Brain microvascular endothelial cell (primary cell): ENCODE measurements around the gene SMC2.

Experiments
- DNase-seq: peaks from one replicate; pipeline ENCODE4 v3.0.0-alpha.2; 2020
- H3K27ac ChIP-seq: fragments of 250-450 bp; sonication (Bioruptor Pico); 2 replicates; pipeline ENCODE4 v1.5.1; 2020; ENCODE audit warnings: mild to moderate bottlenecking, moderate library complexity
- H3K27me3 ChIP-seq: fragments of 250-450 bp; sonication (Bioruptor Pico); replicated peaks from 2 replicates; pipeline ENCODE4 v1.5.1; 2020; ENCODE audit warnings: mild to moderate bottlenecking
- H3K36me3 ChIP-seq: fragments of 250-450 bp; sonication (Bioruptor Pico); replicated peaks from 2 replicates; pipeline ENCODE4 v1.5.1; 2020; ENCODE audit warnings: mild to moderate bottlenecking
- H3K4me3 ChIP-seq: 2 replicates; pipeline ENCODE4 v1.5.1; 2011; ENCODE audit warnings: low read depth, mild to moderate bottlenecking, control low read depth, low read length, moderate library complexity
- CTCF ChIP-seq: IDR thresholded peaks from 2 replicates; pipeline ENCODE4 v1.5.1; 2011; ENCODE audit warnings: low read depth, mild to moderate bottlenecking, moderate library complexity, low read length, control low read depth, inconsistent platforms; ENCODE audit errors: missing control alignments
- in situ Hi-C: cut with HindIII; loops from 2 replicates; pipeline ENCODE4 v1.10.0; 2017; ENCODE audit warnings: low sequenced_read_pairs, low pct_ligation_motif_present

SMC2 gene

GRCh38 chr9:104093647-104094533 lies at the start of gene SMC2:
Gene SMC2 (plus strand): TSS chr9:104094309. CDS start chr9:104095385, 1,076 bp downstream.
- in situ Hi-C loops: no loop called here
- no peak for TF ChIP-seq CTCF
- H3K27ac ChIP-seq: peak within 1 kb of the TSS; percentile 99
- H3K27me3 ChIP-seq: no peaks in the 10 kb centered on the region
- DNase-seq: peak; percentile 93
- H3K36me3 ChIP-seq: no peaks in the 10 kb centered on the region
- H3K4me3 ChIP-seq: peak within 1 kb of the TSS; percentile 80

- H3K4me3 ChIP-seq: no peak overlapping the region
- in situ Hi-C loops: no loop called here
- H3K27me3 ChIP-seq: no peaks in the 10 kb centered on the region
- no peak for TF ChIP-seq CTCF
- H3K27ac ChIP-seq: no peak overlapping the region
- DNase-seq: no peak
- no peaks in the 10 kb centered on the region for H3K36me3 ChIP-seq
Measured at GRCh38 chr9:104068546-104068945, 25.6 kb upstream of the SMC2 start.

GRCh38 chr9:104069288-104069687 lies 24.8 kb upstream of the SMC2 start:
- TF ChIP-seq CTCF: no peak
- no peak for DNase-seq
- H3K4me3 ChIP-seq: no peak overlapping the region
- H3K36me3 ChIP-seq: no peaks in the 10 kb centered on the region
- in situ Hi-C loops: no loop called here
- H3K27me3 ChIP-seq: no peaks in the 10 kb centered on the region
- H3K27ac ChIP-seq: no peak overlapping the region

- no peaks in the 10 kb centered on the region for H3K36me3 ChIP-seq
- H3K27me3 ChIP-seq: no peaks in the 10 kb centered on the region
- TF ChIP-seq CTCF: no peak
- H3K27ac ChIP-seq: no peak overlapping the region
- in situ Hi-C loops: no loop called here
- no peak for DNase-seq
- no peak overlapping the region for H3K4me3 ChIP-seq
Measured at GRCh38 chr9:104071589-104071988, 22.5 kb upstream of the SMC2 start.

GRCh38 chr9:104073098-104073769 lies 20.9 kb upstream of the SMC2 start:
- TF ChIP-seq CTCF: no peak
- no peaks in the 10 kb centered on the region for H3K36me3 ChIP-seq
- in situ Hi-C loops: no loop called here
- no peaks in the 10 kb centered on the region for H3K27me3 ChIP-seq
- no peak overlapping the region for H3K4me3 ChIP-seq
- no peak for DNase-seq
- no peak overlapping the region for H3K27ac ChIP-seq
